Gastroesophageal sphincter (tissue), 4 donors: ENCODE data around the gene SCN1A. TPM values are rescaled to one million over a fixed set of nuclear protein-coding genes. Genes with fewer than 3 reads are reported as not detected.

Source experiments
- ATAC-seq: fragments of 150-250 bp; one replicate; pipeline ENCODE4 v1.9.1; 2016; ENCODE audit warnings: mild to moderate bottlenecking, moderate library complexity
- H3K27ac ChIP-seq, 4 donors: fragments of 200-600 bp; sonication (generic) in 3 of 4; 1 replicate in 3 of 4; 2 replicates in 1 of 4; pipeline ENCODE4 v1.5.1; 2016 to 2019
- H3K27me3 ChIP-seq: fragments of 200-600 bp; sonication (generic); one replicate; pipeline ENCODE4 v1.5.1; 2019
- H3K36me3 ChIP-seq, 2 donors: fragments of 200-600 bp; sonication (generic); one replicate each; pipeline ENCODE4 v1.5.1; 2019; ENCODE audit warnings: control low read depth in 1 of 2
- H3K4me1 ChIP-seq, 3 donors: fragments of 200-600 bp; sonication (generic); 1 replicate in 2 of 3; 2 replicates in 1 of 3; pipeline ENCODE4 v1.5.1; 2016 to 2019; ENCODE audit warnings: control low read depth in 2 of 3
- H3K4me3 ChIP-seq, 2 donors: fragments of 200-600 bp; sonication (generic); one replicate each; pipeline ENCODE4 v1.5.1; 2019; ENCODE audit warnings: mild to moderate bottlenecking in 1 of 2, moderate library complexity in 1 of 2
- H3K9me3 ChIP-seq, 3 donors: fragments of 200-600 bp; sonication (generic); one replicate each; pipeline ENCODE4 v1.5.1; 2017 to 2019; ENCODE audit warnings: control low read depth in 2 of 3
- EP300 ChIP-seq: sonication (generic); formaldehyde crosslinking; IDR thresholded peaks from one replicate; pipeline ENCODE4 v1.6.1; 2017; ENCODE audit warnings: antibody characterized with exemption, mild to moderate bottlenecking
- POLR2A ChIP-seq, 2 donors: fragments of 450-650 bp; IDR thresholded peaks; one replicate each; pipeline ENCODE4 v1.6.1; 2017; ENCODE audit warnings: antibody characterized with exemption in 2 of 2, mild to moderate bottlenecking in 2 of 2, moderate library complexity in 1 of 2
- POLR2AphosphoS5 ChIP-seq: sonication (generic); formaldehyde crosslinking; IDR thresholded peaks from one replicate; pipeline ENCODE4 v1.6.1; 2017; ENCODE audit warnings: antibody characterized with exemption
- WGBS, 2 donors: methylation state at CpG; one replicate each; pipeline ENCODE4 v1.1.5; 2018; ENCODE audit warnings: low coverage in 1 of 2; 5-methylcytosine and 5-hydroxymethylcytosine counted together
- total RNA-seq, 4 donors: library from RNA; depleted of rRNA; stranded (reverse); fragments of >200 nt; gene quantifications; one replicate each; pipeline ENCODE4 v1.1.0, GENCODE V29; 2016
- TF ChIP-seq, protein P1 (sequence below), 4 experiments: fragments of 200-600 bp in 2 of 4; fragments of 450-650 bp in 2 of 4; sonication (generic) in 1 of 4; IDR thresholded peaks; one replicate each; pipeline ENCODE4 v1.5.1; 2017 to 2019; ENCODE audit warnings: antibody characterized with exemption in 4 of 4, mild to moderate bottlenecking in 2 of 4, moderate library complexity in 2 of 4

Gene SCN1A
- total RNA-seq, 4 donors from 2014 or later: 0.05 to 0.08 TPM; not detected in 2

DNA sequence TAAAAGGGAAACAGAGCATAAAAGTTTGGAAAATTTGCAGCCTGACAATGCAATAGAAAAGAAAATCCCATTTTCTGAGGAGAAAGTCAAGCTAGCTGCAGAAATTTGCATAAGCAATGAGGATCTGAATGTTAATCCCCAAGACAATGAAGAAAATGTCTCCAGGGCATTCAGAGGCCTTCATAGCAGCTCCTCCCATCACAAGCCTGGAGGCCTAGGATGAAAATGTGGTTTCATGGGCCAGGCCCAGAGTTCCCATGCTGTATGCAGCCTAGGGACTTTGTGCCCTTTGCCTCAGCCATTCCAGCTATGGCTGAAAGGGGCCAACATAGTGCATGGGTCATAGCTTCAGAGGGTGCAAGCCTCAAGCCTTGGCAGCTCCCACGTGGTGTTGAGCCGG lies 10.3 kb upstream of the SCN1A start:
- no peaks in the 10 kb centered on the region for H3K4me1 ChIP-seq
- no peaks in the 10 kb centered on the region for H3K9me3 ChIP-seq
- 40% methylated on average over 1 of the region's 2 CpGs; no CpG with 5 or more reads in 1 of the 2 donors for WGBS, 2 donors
- ATAC-seq: no peak
- no peaks in the 10 kb centered on the region for H3K27me3 ChIP-seq
- H3K36me3 ChIP-seq: no peaks in the 10 kb centered on the region
- no peak overlapping the region for H3K4me3 ChIP-seq
- H3K27ac ChIP-seq: no peak overlapping the region
- TF ChIP-seq POLR2AphosphoS5 (no peak), EP300 (no peak), POLR2A (IDR thresholded peaks at IDR 0.05) (no peak)
- TF ChIP-seq, protein P1, sequence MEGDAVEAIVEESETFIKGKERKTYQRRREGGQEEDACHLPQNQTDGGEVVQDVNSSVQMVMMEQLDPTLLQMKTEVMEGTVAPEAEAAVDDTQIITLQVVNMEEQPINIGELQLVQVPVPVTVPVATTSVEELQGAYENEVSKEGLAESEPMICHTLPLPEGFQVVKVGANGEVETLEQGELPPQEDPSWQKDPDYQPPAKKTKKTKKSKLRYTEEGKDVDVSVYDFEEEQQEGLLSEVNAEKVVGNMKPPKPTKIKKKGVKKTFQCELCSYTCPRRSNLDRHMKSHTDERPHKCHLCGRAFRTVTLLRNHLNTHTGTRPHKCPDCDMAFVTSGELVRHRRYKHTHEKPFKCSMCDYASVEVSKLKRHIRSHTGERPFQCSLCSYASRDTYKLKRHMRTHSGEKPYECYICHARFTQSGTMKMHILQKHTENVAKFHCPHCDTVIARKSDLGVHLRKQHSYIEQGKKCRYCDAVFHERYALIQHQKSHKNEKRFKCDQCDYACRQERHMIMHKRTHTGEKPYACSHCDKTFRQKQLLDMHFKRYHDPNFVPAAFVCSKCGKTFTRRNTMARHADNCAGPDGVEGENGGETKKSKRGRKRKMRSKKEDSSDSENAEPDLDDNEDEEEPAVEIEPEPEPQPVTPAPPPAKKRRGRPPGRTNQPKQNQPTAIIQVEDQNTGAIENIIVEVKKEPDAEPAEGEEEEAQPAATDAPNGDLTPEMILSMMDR (IDR thresholded peaks at IDR 0.05): no peak

DNA sequence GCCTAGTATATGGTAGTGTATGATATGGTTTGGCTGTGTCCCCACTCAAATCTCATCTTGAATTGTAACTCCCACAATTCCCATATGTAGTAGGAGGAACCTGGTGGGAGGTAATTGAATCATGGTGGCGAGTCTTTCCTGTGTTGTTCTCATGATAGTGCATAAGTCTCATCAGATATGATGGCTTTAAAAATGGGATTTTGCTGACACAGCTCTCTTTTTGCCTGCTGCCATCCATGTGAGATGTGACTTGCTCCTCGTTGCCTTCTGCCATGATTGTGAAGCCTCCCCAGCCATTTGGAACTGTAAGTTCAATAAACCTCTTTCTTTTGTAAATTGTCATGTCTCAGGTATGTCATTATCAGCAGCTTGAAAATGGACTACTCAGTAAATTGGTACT lies 9.5 kb upstream of the SCN1A start:
- no peaks in the 10 kb centered on the region for H3K9me3 ChIP-seq
- no peaks in the 10 kb centered on the region for H3K27me3 ChIP-seq
- H3K36me3 ChIP-seq: no peaks in the 10 kb centered on the region
- no peak for ATAC-seq
- 69 to 74% methylated on average over 2 of the region's 2 CpGs for WGBS, 2 donors
- H3K27ac ChIP-seq: no peak overlapping the region
- no peaks in the 10 kb centered on the region for H3K4me1 ChIP-seq
- H3K4me3 ChIP-seq: no peak overlapping the region
- TF ChIP-seq EP300: no peak
- TF ChIP-seq, protein P1 (IDR thresholded peaks at IDR 0.05): no peak
- TF ChIP-seq POLR2AphosphoS5: no peak
- no peak for TF ChIP-seq POLR2A (IDR thresholded peaks at IDR 0.05)

GRCh38 chr2:166135849-166136258 lies 8.0 kb upstream of the SCN1A start:
- 95 to 100% methylated on average over 1 to 2 of the region's 2 CpGs for WGBS, 2 donors
- TF ChIP-seq POLR2A (IDR thresholded peaks at IDR 0.05) (no peak), POLR2AphosphoS5 (no peak), EP300 (no peak)
- TF ChIP-seq, protein P1 (IDR thresholded peaks at IDR 0.05): no peak
- H3K27me3 ChIP-seq: no peaks in the 10 kb centered on the region
- H3K9me3 ChIP-seq: no peaks in the 10 kb centered on the region
- H3K27ac ChIP-seq: no peak overlapping the region
- ATAC-seq: no peak
- no peaks in the 10 kb centered on the region for H3K4me1 ChIP-seq
- no peaks in the 10 kb centered on the region for H3K36me3 ChIP-seq
- H3K4me3 ChIP-seq: no peak overlapping the region

GRCh38 chr2:166135152-166135848 lies 7.5 kb upstream of the SCN1A start:
- no peaks in the 10 kb centered on the region for H3K9me3 ChIP-seq
- no peaks in the 10 kb centered on the region for H3K27me3 ChIP-seq
- no peak for TF ChIP-seq POLR2AphosphoS5
- no peak for TF ChIP-seq POLR2A (IDR thresholded peaks at IDR 0.05)
- no peak for TF ChIP-seq EP300
- TF ChIP-seq, protein P1 (IDR thresholded peaks at IDR 0.05): no peak
- no peak overlapping the region for H3K4me3 ChIP-seq
- H3K4me1 ChIP-seq: no peaks in the 10 kb centered on the region
- no peaks in the 10 kb centered on the region for H3K36me3 ChIP-seq
- ATAC-seq: no peak
- 73 to 83% methylated on average over 5 to 6 of the region's 6 CpGs for WGBS, 2 donors
- H3K27ac ChIP-seq: no peak overlapping the region
